Activated CD4-positive, alpha-beta T cell treated with anti-CD3 and anti-CD28 coated beads, Interleukin-10, Interleukin-2, amounts not matched to agents 100 ng/mL and 50 ng/mL, durations not matched to agents 16 hours and 8 hours (primary cell): Measurements from ENCODE around the gene CDON.

Source experiments
- DNase-seq: peaks from one replicate; pipeline ENCODE4 v3.0.0-alpha.2; 2020

The CDON gene

GRCh38 chr11:126083829-126084607 is 21.4 kb upstream of the CDON start:
- DNase-seq: peak; percentile 73

DNA sequence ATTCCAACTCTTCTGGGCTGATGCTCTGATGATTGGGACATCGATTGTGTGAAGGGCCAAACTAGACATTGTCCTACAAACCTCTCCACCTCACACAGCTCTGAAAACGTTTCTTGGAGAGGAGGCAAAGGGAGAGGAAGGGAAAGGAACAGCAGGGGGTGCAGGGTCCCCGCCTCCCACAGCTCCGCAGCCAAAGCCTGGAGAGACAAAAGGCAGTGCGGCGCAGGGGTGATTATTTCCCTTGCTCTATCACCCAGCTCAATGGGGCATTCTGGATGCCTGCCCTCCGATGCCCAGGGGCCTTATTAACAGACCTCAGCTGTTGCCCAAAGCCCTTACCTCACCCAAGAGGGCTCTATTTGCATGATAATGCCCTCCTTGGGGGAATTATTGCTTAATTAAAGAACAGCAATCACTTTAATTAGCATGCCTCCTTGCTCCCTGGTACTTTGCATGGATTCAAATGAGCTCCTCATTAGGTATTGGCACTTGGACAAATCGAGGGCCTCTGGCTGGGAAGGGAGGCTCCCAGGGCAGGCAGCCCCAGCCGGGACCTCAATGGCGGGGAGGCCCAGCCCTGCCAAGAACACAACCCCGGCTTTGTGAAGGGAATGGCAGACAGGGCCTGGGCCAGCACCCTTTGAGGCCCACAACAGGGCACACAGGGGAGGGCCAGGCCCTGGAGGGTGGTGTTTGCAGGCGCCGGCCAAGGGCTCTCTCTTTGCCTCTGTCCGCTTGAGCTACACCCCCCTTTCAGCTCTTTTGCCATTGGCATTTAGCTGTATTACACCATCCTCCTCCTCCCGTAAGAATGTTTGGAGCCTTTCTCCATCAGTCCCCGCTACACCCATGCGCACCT is 19.8 kb upstream of the CDON start:
- DNase-seq: no peak

GRCh38 chr11:126081915-126082250 is 19.2 kb upstream of the CDON start:
- DNase-seq: no peak

DNA sequence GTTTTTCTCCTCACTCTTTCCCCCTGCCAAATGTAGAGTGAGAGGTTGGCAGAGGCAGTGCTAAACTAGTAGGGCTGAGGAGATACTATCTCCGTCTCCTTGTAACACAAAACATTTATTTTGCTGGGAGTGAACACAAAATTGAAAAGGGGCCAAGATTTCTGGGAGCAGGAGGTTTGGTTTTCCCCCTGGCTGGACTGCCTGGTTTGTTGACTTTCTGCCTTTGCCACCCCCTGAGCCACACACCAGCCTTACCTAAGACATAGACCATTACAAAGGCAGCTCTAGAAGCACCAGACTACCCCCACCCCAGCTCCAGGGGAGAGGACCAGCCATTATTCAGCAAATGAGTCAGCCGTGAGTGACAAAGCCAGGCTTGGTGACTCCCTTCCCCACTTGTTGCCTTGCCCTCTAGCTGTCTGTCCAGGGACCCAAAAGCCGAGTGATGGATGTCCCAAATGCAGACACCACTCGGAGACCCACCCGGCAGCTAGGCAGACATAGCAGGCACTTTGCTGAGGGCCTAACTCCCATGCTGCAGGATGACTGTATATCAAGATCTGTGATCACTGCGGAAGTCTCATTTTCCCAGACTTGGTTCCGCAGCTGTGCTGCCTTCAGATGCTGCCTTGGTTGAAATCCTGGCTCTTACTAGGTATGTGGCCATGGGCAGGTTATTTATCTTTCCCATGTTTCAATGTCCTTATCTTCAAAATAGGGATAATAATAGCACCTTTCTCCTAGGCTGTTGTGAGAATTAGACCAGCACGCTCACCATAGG is 17.7 kb upstream of the CDON start:
- no peak for DNase-seq

DNA sequence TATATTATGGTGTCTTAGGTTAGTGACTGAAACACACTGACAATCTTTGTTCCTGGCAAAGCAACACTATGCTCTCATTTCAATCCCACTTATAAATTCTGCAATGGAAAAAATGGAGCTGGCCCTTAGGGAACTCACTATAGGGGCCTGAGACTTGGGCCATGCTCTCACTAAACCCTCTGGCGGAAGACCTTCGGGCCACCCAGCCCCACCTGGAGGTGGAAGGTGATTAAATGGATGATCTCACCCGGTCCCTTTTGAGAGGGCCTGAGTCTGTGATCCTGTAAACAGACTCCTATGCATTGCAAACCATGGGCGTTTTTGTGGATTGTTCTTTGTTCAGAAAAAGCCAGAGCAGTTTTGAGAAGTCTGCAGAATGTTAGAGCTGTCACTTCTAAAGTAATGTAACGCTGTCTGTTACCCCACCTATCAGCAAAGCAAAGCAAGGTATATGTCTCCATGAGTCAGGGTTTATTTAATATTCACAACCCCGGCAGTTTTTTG is 17.0 kb upstream of the CDON start:
- no peak for DNase-seq

DNA sequence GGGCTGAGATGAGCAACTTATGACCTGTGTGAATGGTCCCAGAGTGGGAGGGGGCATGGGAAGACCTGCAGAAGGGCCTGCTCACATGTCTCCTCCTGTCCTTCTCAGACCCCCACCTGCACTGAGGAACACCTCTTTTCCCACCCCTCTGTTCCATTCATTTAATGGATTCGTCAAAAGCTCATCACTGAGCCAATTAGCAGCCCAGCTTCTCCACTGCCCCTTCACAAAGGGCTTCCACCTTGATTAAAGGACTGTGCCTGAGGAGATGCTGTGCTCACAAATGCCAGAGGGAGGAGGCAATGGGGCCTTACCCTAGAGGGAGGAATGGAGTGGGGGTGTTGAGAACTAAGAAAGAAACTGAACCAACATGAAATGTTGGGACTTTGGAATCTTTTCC is 14.0 kb upstream of the CDON start:
- no peak for DNase-seq

GRCh38 chr11:126072801-126073594 is 10.3 kb upstream of the CDON start:
- no peak for DNase-seq

DNA sequence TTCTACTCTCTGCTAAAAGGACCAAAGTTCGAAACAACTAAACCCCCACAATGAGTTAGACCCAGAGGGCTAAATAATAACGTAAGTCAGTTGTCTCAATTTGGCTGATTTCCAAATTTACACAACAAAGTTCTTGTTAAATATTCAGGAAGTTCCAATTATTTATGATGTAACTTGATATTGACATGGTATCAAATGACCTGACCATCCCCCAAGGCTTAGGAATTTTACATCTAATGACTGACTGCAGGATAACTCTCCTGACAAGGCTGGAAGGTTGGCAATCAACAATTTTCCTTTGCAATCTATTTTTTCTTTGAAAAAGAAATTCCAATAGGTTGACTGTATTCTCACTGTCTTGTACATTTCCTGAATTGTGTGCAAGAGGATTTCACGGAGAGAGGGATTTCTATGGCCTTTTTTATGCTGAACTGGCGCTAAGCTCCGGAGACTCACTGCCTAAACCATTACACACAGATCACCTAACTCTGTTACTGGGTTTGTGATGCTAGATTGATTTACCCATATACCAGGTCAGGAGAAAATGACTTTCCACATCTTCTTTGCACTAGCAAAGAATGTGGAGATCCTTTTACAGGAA is 9.6 kb upstream of the CDON start:
- no peak for DNase-seq

DNA sequence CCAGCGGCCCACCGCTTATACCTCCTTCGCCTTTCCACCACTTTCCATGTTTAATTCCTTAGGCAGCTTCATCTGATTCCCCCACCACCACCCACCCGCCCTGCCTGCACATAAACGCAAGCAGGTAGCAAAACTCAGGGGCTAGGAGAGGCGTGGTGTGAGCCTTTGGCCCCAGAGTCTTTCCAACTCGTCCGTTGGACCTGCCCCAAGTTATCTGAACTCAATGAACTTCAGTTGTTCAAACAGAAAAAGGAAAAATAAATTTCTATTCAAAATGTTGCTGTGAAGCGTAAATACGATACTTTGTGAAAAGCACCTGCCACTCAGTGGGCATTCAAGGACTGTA is 814 bp upstream of the CDON start:
- no peak for DNase-seq

- DNase-seq: no peak
Observed at GRCh38 chr11:126061707-126062678, 673 bp downstream of the CDON start.

DNA sequence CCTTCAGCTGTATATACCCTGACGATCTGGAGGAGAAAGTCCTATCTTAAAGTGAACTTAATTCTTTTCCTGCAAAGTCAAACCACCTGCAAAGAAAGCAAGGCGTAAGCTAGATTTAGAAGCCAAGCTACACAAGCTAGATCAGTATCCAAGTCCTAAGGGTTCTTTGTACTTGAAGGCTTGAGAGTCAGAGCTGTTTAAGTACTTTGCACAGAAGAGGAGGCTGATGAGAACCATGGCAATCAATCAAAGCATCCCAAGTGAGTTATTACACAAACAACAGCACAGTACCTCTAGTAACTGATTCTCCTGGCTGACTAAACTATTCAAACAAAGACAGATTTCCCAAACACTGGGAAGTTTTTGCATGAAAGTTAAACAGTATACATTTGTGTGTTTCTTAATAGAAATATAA is 1.9 kb downstream of the CDON start:
- DNase-seq: no peak

DNA sequence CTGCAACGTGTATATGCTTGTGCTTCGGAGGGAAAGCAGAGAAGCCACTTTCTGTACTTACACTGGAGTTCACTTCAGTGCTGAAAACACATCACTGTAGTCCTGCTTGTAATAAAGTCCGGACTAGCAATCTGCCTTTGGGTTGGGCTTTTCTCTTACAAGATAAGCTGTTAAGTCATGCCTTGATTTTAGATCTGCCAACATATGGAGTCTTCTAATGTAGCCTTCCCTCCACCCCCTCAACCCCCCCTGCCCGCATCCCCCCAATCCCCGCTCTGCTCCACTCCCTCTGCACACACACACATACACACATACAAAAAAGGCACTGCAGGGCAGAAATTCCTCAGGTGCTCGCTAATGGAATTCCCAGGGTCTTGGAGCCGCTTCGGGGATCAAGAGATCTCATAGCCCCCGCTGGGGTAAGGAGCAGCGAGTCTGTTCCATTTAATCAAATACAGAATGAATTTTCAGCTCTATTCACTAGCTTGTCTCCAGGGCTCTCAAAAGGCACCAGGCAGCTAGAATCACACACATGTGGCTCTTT is 3.4 kb downstream of the CDON start:
- no peak for DNase-seq

DNA sequence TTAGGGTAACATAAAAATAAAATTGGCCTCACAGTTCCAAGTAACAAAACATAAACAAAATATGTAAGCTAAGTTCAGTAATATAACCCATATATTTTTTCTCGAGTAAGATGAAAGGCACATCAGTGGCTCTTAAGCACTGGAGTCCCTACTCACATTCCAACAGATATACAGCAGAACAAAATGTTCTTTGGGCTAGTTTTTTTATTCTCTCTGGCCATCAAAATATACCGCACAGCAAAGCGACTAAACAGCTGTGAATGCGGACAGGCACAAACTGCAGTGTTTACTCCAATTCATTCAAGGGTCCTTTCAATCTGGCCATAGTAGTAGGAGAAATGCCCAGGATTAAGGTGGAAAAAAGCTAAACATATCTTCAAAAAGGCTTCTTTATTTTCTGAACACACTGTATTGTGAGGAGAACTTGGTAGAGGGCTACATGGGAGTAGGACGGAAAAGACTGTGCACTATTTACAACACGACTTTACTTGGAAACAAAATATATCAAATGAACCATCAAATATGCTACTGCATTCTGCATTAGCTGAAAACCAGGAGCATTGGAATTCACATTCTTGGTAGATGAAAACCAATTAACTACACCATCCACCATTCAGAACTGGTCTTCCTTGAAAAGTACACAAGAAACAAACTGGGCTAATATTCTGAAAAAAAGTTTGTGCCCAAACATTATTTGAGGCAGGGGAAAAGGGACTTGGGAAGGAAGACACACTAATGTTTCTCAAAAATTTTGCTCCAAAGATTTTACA is 4.4 kb downstream of the CDON start:
- DNase-seq: no peak

- no peak for DNase-seq
Observed at GRCh38 chr11:126054882-126055281, 7.8 kb downstream of the CDON start.

DNA sequence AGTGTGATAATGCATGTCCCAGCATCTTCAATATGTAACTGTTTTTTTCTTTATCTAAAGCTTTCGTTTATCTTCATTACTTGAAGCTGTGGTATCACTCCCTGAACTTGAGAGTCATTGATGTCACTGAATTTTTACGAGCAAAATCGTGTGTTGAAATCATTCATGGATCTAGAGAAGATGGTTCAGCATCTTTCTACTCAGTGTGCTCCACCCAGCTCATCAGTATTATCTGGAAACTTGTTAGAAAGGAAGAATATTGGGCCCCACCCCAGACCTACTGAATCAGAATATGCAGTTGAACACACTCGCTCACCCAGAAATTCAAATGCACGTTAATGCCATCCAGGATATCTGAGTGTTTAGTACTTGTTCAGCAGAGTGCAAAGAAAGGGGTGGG is 8.3 kb downstream of the CDON start:
- DNase-seq: no peak

DNA sequence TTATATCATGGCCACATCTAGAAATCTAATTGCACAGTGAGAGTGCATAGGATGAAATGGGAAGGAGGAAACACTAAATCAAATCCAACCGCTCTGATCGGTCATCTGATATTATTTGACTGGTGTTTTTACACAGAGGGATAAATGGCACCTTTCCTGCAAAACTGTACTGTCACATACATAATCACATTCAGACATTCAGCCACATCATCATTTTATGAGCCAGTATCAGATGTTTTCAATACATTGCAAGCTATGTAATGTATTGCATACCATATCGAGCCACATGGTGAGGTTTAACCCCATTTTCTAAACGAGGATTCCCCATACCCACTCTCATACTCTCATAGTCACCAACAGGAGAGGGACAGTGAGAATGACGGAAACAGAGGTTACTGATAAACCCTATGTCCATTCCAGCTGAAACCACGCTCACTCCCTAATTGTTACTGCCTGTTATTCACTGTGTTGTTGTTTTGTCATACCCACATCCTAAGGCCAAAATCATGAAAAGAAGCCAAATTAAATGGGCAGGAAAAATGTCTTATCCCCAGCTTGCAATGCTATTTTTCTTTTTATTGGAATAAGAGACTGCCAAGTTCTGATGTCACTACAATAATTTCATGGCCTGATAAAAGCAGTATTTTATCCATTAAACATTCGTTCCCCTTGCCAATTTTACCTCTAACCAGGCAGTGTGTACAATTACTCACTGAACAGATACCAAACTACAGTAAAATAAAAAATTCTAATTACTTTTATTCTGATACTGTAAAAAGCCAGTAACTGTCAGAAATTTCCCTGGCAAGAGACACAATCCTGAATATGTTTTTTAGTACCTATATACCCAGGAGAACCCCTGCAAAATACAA is 9.0 kb downstream of the CDON start:
- DNase-seq: no peak

DNA sequence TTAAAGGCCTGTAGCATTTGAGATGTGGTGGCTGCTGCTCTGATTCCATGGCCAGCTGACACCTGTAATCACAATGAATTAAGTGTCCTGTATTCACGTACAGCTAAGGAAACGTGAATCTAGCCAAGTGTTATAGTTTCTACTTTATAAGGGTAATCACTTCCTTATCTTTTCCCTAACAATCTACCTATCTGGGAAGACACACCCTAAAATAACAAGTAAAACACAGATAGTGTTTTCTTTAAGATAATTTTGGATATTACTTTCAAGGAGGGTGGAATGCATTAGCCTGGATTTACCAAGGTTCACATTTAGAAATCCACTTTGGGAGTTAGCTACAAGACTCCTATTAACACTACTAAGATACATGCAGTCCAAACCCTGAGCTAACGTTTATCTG is 11.5 kb downstream of the CDON start:
- DNase-seq: no peak

DNA sequence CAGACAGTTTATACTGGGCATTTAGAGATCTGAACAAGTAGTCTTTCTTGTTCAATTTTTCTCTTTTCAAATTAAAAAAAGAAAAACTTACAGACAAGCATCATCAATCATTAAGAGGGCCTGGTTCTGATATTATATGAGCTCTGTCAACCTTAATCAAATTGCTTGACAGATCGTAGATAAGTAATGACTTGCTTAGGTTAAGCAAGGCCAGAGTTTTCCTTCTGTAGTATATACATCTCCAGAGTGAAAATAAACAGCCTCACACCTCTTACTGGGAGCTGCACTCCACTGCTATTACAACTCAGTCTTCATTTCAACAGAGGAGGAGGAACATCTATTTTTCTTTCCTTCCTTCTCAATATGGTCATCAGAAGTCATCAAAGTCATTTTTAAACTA is 13.5 kb downstream of the CDON start:
- DNase-seq: no peak

DNA sequence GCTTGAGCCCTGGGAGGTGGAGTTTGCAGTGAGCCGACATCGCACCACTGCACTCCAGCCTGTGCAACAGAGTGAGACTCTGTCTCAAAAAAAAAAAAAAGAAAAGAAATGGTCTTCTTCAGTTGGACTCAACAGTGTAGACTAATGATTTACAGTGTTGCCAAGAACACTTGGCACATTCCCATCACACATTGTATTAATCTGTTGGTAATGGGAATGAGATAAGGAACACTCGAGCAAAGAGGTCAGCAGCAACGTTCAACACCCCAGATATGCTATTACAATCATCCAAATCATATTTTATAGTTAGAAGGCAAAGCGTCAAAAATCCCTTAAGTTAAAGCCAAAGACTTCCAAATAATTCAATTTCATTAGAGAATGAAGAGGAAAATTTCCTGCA is 14.5 kb downstream of the CDON start:
- no peak for DNase-seq
